GM19328 (cell line): ENCODE measurements around the gene FSD1.
"Not testable (repeated sequence)": the region's sequence is repeated elsewhere in the genome, so short reads cannot be mapped to it uniquely, and the experiment has no call there.

Source experiments
- ATAC-seq: cut with Tn5 transposase; IDR thresholded peaks from one replicate; pipeline ENCODE4 v1.9.1; 2021; ENCODE audit warnings: mild to moderate bottlenecking, moderate library complexity; ENCODE audit not compliant: unreplicated experiment

FSD1 gene

GRCh38 chr19:4284176-4284958 is 20.0 kb upstream of the FSD1 start:
- ATAC-seq: no peak

DNA sequence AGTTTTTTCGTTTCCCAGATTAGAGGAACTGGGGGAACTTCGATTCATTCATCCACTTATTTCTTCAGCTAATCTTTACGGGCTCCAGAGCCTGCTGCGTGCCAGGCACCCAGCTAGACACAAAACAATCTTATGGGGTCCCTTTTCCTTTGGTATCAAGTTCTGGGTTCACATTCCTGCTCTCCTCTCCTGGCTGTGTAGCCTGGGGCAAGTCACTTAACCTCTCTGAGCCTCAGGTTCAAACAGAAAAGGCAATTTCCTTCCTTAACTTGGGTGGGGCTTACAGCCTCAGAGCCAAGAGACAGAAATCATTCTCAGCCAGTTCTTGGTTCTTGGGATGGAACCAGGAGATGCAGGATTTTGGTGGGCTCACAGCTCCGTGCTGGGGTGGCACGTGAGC is 19.4 kb upstream of the FSD1 start:
- ATAC-seq: no peak

DNA sequence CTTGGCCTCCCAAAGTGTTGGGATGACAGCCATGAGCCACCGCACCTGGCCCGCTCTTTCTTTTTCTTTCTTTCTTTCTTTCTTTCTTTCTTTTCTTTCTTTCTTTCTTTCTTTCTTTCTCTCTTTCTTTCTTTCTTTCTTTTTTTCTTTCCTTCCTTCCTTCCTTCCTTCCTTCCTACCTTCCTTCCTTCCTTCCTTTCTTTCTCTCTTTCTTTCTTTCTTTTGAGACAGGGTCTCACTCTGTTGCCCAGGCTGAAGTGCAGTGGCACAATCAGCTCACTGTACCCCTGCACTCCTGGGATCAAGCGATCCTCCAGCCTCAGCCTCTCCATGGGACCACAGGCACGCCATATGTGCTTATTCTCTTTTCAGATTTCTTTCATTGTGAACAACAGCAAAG is 18.3 kb upstream of the FSD1 start:
- not testable (repeated sequence) for ATAC-seq

DNA sequence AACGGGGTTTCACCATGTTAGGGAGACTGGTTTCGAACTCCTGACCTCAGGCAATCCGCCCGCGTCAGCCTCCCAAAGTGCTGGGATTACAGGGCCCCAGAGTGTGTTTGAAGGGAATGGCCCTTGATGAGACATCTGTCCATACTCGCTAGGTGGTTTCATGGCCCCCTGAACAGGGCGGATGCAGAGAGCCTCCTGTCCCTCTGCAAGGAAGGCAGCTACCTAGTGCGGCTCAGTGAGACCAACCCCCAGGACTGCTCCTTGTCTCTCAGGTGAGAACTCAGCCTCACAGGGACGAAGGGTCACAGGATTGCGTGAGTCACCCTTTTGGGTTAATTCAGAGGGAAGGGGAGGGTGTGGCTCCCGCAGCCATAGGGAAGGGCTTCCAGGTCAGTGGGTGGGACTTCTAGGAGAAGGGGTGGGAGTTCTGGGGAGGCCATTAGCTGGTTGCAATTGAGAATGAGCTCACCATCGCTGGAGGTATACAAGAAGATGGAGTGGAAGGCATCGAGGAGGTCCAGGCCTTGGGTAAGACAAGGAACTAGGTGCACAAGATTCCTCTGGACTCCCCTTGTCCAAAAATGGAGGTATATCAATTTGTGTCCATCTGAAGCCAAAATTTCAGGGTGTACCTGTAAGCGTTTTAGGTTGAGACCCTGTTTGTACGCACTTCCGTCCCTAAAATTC is 16.2 kb upstream of the FSD1 start:
- ATAC-seq: no peak

GRCh38 chr19:4291184-4291732 is 13.1 kb upstream of the FSD1 start:
- ATAC-seq: no peak

DNA sequence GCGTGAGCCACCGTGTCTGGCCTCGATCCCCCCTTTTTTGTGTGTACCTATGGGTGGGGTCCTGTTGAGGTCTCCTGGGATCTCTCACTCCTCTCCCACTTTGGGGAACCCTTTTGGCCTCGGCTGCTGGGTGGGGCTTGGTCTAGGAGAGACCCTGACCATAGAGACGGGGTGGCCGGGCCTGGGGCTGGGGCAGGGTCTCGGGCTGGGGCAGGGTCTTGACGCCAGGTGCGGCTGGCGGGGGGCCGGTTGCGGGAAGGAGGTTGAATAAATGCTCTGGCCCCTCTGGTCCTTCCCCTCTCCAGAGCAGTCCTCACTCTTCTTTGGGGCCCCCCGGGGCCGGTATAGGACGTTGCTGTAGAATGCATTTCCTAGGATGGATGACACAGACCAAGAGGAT is 11.9 kb upstream of the FSD1 start:
- ATAC-seq: no peak

GRCh38 chr19:4294389-4294788 is 10.0 kb upstream of the FSD1 start:
- no peak for ATAC-seq

- ATAC-seq: no peak
Observed at GRCh38 chr19:4295972-4296771, 8.2 kb upstream of the FSD1 start.

DNA sequence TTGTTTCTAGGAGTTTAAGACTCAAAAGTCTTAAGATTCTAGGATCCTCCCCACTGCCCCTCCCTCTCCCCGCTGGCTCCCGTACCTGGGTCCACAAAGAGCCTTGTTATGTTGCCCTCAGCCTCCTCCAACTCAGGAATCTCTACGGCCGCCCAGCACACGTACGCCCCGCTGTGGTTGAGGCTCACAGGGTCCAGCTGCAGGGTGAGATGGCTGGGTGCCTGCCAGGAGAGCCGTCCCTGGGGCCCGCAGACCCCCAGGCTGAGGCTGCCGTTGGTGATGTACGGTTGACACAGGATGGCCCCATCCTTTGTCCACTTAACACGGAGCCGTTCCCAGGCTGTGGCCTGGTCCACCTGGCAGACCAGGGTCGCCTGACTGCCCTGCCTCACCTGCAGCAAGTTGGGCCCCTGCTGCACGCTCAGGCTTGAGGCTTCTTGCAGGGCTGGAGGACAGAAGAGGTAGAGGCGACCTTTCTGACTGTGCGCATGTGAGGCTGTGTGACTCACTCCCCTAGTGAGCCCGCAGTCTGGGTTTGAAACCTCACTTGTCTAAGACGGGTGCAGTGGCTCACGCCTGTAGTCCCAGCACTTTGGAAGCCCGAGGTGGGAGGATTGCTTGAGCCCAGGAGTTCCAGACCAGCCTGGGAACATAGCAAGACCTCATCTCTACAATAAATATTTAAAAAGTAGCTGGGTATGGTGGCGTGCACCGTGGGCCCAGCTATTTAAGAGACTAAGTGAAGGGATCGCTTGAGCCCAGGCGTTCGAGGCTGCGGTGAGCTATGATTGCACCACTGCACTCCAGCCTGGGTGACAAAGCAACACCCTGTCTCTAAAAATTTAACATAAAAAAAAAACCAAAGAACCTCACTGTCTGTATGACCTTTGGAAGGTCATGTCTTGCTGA is 6.2 kb upstream of the FSD1 start:
- ATAC-seq: no peak

DNA sequence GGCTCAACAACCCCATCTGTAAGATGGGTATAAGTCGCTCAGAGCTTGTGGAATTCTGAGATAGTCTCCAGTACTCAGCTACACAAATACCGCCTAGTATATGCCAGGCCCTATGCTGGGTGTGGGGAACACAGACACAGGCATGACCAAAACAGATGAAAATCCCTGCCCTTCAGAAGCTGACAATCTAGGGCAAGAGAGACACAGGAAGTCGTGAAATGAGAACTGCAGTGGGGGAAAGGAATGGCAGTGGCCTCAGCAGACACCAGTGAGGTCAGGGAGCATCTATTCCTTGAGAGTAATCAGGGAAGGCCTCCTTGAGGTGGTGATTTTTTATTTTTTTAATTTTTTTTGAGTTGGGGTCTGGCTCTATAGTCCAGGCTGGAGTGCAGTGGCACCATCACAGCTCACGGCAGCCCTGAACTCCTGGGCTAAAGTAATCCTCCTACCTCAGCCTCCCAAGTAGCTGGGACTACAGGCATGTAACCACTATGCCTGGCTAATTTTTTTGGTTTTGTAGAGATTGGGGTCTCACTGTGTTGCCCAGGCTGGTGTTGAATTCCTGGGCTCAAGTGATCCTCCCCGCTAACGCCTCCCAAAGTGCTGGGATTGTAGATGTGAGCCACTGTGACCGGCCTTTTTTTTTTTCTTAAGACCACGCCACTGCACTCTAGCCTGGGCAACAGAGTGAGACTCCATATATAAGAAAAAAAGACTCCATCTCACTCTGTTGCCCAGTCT is 5.4 kb upstream of the FSD1 start:
- no peak for ATAC-seq

DNA sequence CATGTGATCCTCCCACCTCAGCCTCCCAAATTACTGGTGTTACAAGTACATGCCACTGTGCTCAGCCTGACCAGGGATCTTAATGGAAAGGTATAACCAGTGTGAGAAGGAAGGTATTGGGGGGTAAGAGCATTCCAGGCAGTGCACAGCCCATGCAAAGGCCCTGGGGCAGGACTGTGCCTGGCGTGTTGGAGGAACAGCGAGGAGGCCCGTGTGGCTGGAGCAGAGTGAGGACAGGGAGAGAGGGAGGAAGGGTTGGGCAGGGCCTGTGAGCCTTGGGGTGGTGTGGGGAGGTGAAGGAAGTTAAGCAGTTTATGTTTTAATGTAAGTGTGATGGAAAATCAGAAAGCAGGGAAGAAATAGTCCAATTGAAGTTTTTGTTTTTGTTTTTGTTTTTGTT is 3.8 kb upstream of the FSD1 start:
- no peak for ATAC-seq

GRCh38 chr19:4301590-4302242 is 2.7 kb upstream of the FSD1 start:
- no peak for ATAC-seq

GRCh38 chr19:4302243-4302640 is 2.2 kb upstream of the FSD1 start, which contains the start of gene TMIGD2:
Gene TMIGD2 (minus strand): TSS chr19:4302389. CDS start chr19:4302385, 4 bp downstream.
- no peak for ATAC-seq

DNA sequence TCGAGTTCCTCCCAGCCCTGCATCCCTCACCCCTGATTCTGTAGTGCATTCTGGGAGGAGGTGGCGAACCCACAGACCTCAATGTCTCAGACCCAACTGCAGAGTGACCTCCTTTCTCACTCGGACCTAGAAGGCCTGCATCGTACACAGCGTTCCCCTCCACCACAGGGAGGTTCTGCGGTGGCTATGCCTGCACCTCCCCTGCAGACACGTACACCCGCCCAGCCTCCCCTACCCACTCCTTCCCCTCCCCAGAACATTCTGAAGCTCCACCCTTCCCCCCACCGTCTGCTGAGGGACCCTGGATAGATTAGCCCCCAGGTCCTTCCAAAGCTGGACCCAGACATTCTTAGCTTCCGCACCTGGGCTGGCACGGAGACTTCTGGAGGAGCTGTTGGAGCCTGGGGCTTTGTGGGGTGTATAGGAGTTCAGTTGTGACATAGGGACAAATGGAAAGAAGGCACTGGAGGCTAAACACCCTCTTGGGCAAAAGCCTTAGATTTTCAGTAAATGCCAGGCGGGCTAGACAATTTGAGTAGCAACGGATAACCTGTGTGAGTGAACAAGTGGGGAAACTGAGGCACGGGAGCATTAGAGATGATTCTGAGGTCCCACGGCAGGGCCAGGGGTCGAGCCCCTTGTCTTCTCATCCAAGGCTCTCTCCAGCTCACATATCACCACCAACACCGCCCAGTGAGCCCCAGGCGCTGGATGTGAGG is 420 bp upstream of the FSD1 start:
- no peak for ATAC-seq

GRCh38 chr19:4305257-4305612 is 837 bp downstream of the FSD1 start:
- no peak for ATAC-seq

DNA sequence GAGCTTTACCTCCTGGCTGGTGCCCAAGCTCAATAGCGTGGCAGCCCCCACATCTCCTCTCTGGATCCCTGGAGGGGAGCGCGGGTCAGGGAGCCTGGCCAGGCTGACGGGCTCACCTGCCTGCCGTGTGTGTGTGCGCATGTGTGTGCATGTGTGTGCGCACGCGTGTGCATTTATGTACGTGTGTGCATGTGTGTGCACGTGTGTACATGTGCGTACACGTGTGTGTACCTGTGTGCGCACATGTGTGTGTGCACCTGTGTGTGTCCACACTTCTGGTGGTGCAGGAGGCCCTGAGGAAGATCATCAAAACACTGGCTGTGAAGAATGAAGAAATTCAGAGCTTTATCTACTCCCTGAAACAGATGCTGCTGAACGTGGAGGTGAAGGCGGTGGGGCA is 1.3 kb downstream of the FSD1 start:
- ATAC-seq: no peak

- no peak for ATAC-seq
Observed at GRCh38 chr19:4310247-4311121, 6.1 kb downstream of the FSD1 start.
